Tibial artery (tissue), 4 donors: ENCODE results near the gene TAF12.

ENCODE experiments used
- DNase-seq, 2 donors: peaks; one replicate each; pipeline ENCODE4 v3.0.0-alpha.2; 2019
- H3K27ac ChIP-seq, 2 donors: fragments of 200-600 bp; sonication (generic) in 1 of 2; 1 replicate in 1 of 2; 2 replicates in 1 of 2; pipeline ENCODE4 v1.5.1; 2018 to 2019; ENCODE audit warnings: mild to moderate bottlenecking in 1 of 2
- H3K27me3 ChIP-seq, 2 donors: fragments of 200-600 bp; sonication (generic) in 1 of 2; one replicate each; pipeline versions ENCODE4 v1.5.1 to v1.6.0; 2016 to 2019
- H3K36me3 ChIP-seq, 3 donors: fragments of 200-600 bp; sonication (generic) in 2 of 3; one replicate each; pipeline ENCODE4 v1.5.1; 2016 to 2019; ENCODE audit warnings: mild to moderate bottlenecking in 2 of 3
- H3K4me1 ChIP-seq, 4 donors: fragments of 200-600 bp; sonication (generic) in 2 of 4; 1 replicate in 3 of 4; 2 replicates in 1 of 4; pipeline ENCODE4 v1.5.1; 2016 to 2019
- H3K4me3 ChIP-seq, 2 donors: fragments of 200-600 bp; sonication (generic) in 1 of 2; 1 replicate in 1 of 2; 2 replicates in 1 of 2; pipeline ENCODE4 v1.5.1; 2018 to 2019; ENCODE audit warnings: mild to moderate bottlenecking in 2 of 2
- H3K9me3 ChIP-seq, 3 donors: fragments of 200-600 bp; sonication (generic) in 1 of 3; one replicate each; pipeline ENCODE4 v1.5.1; 2016 to 2019
- intact Hi-C: fragments of 100-400 bp; cut with DNase I; formaldehyde crosslinking; loops from one replicate; pipeline ENCODE4 v1.15.0; 2023; ENCODE audit warnings: low total_unique reads
- TF ChIP-seq, protein P1 (sequence below), 2 experiments: fragments of 200-600 bp in 1 of 2; fragments of 450-650 bp in 1 of 2; IDR thresholded peaks; one replicate each; pipeline ENCODE4 v1.5.1; 2017 to 2019; ENCODE audit warnings: antibody characterized with exemption in 2 of 2, mild to moderate bottlenecking in 1 of 2, moderate library complexity in 1 of 2

TAF12 gene

GRCh38 chr1:28571911-28572310 lies 71.0 kb downstream of the TAF12 start:
- DNase-seq, result no peak
- H3K27ac ChIP-seq, result no peak overlapping the region
- no peaks in the 10 kb centered on the region for H3K9me3 ChIP-seq
- intact Hi-C loops, result no loop called here
- no peaks in the 10 kb centered on the region for H3K27me3 ChIP-seq
- no peaks in the 10 kb centered on the region for H3K4me1 ChIP-seq
- H3K36me3 ChIP-seq, result peaks cover 64 to 100% (median 83%) of the 10 kb centered on the region in 3 donors
- TF ChIP-seq, protein P1, sequence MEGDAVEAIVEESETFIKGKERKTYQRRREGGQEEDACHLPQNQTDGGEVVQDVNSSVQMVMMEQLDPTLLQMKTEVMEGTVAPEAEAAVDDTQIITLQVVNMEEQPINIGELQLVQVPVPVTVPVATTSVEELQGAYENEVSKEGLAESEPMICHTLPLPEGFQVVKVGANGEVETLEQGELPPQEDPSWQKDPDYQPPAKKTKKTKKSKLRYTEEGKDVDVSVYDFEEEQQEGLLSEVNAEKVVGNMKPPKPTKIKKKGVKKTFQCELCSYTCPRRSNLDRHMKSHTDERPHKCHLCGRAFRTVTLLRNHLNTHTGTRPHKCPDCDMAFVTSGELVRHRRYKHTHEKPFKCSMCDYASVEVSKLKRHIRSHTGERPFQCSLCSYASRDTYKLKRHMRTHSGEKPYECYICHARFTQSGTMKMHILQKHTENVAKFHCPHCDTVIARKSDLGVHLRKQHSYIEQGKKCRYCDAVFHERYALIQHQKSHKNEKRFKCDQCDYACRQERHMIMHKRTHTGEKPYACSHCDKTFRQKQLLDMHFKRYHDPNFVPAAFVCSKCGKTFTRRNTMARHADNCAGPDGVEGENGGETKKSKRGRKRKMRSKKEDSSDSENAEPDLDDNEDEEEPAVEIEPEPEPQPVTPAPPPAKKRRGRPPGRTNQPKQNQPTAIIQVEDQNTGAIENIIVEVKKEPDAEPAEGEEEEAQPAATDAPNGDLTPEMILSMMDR (IDR thresholded peaks at IDR 0.05), result no peak
- H3K4me3 ChIP-seq, result no peak overlapping the region

DNA sequence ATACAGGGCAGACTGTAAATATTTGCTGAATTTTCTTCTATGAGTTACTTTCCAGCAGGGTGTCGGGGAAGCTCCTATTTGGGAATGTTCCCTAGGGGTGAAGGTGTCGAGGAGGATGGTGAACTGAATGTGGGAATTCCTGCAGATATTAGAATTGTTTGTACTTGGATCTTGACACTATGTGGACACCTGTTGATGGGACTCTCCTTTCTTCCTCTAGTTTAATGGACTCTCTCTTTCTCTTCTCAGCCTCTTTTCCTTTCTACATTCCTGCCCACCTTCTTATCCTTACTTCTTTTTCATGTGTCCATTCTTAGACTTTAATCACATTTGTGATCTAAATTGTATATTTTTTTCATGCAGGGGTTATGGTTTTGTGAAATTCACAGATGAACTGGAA lies 75.9 kb downstream of the TAF12 start:
- Histone ChIP-seq H3K4me1 (no peaks in the 10 kb centered on the region), H3K4me3 (no peak overlapping the region), H3K27ac (no peak overlapping the region), H3K27me3 (no peaks in the 10 kb centered on the region), H3K9me3 (no peaks in the 10 kb centered on the region), H3K36me3 (peaks cover 75 to 100% (median 96%) of the 10 kb centered on the region in 3 donors)
- no peak for DNase-seq
- TF ChIP-seq, protein P1 (IDR thresholded peaks at IDR 0.05), result no peak
- intact Hi-C loops, result no loop called here

DNA sequence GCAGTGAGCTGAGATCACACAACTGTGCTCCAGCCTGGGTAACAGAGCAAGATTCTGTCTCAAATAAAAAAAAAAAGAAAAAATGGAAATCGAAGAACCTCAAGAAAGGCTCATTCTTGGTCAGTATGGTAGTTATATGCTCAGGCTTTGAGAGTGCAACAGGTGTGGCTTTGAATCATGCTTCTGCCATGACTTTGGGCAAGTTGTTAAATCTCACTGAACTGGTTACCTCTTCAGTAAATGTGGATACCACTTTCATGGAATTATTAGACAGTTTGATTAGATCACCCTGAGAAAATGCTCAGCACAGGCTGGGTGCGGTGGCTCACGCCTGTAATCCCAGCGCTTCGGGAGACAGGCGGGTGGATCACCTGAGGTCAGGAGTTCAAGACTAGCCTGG lies 77.1 kb downstream of the TAF12 start:
- Histone ChIP-seq H3K36me3 (peaks cover 77 to 100% (median 97%) of the 10 kb centered on the region in 3 donors), H3K27me3 (no peaks in the 10 kb centered on the region), H3K9me3 (no peaks in the 10 kb centered on the region), H3K4me1 (no peaks in the 10 kb centered on the region), H3K4me3 (no peak overlapping the region), H3K27ac (no peak overlapping the region)
- TF ChIP-seq, protein P1 (IDR thresholded peaks at IDR 0.05), result no peak
- no peak for DNase-seq
- intact Hi-C loops, result no loop called here

- H3K9me3 ChIP-seq, result no peaks in the 10 kb centered on the region
- H3K4me3 ChIP-seq, result no peak overlapping the region
- no peak overlapping the region for H3K27ac ChIP-seq
- TF ChIP-seq, protein P1 (IDR thresholded peaks at IDR 0.05), result no peak
- no peaks in the 10 kb centered on the region for H3K27me3 ChIP-seq
- peaks cover 80 to 100% (median 97%) of the 10 kb centered on the region in 3 donors for H3K36me3 ChIP-seq
- intact Hi-C loops, result no loop called here
- no peaks in the 10 kb centered on the region for H3K4me1 ChIP-seq
- no peak for DNase-seq
Measured at GRCh38 chr1:28565040-28565439, 77.8 kb downstream of the TAF12 start.

DNA sequence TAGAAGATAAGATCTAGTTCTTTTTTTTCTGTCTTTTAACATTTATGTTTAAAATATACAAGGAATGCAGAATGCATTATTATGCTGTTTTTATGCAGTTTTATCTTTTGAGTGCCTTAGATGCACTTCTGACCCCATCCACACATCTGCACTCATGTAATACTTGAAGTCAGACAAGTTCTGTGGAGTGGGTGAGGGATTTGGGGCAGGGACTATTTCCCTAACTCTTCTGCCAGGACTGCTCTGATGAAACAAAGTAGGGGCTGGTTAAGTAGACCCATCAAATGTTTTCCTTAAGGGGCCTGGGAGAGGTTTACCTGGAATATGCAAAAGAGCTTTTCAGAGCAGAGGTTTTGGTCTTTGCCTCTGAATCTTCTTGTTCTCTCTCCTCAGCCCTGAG lies 78.6 kb downstream of the TAF12 start:
- H3K4me3 ChIP-seq, result no peak overlapping the region
- TF ChIP-seq, protein P1 (IDR thresholded peaks at IDR 0.05), result no peak
- intact Hi-C loops, result no loop called here
- no peaks in the 10 kb centered on the region for H3K27me3 ChIP-seq
- H3K36me3 ChIP-seq, result peaks cover 86 to 100% (median 100%) of the 10 kb centered on the region in 3 donors
- no peak overlapping the region for H3K27ac ChIP-seq
- H3K9me3 ChIP-seq, result no peaks in the 10 kb centered on the region
- DNase-seq, result no peak
- no peaks in the 10 kb centered on the region for H3K4me1 ChIP-seq

DNA sequence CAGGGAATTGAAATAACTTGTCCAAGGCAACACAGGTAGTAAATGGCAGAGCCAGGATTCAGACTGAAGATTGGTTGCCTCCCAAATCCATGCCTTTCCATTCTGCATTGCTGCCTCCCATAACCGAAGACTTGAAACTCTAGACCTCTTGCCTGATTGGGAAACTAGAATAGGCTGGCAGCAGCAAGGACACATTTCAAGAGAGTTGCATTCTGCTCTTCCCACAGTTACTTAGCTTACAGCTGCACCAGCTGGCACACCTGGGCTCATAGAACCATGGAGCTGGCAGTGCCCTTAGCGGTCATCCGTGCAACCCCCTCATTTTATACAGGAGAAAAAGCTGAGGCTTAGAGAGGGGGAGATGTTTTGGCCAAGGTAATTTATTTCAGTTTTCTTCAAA lies 82.0 kb downstream of the TAF12 start:
- Histone ChIP-seq H3K27me3 (no peaks in the 10 kb centered on the region), H3K4me1 (no peaks in the 10 kb centered on the region), H3K4me3 (no peak overlapping the region), H3K27ac (no peak overlapping the region), H3K9me3 (no peaks in the 10 kb centered on the region), H3K36me3 (peaks cover 73 to 100% (median 94%) of the 10 kb centered on the region in 3 donors)
- TF ChIP-seq, protein P1 (IDR thresholded peaks at IDR 0.05), result no peak
- intact Hi-C loops, result no loop called here
- DNase-seq, result no peak
